Stimulated activated CD4-positive, alpha-beta T cell treated with anti-CD3 and anti-CD28 coated beads, Interleukin-2, amount 100 ng/mL, for 24 hours (primary cell): Measurements from ENCODE around the gene FXYD6.
"Not testable (repeated sequence)": the region's sequence is repeated elsewhere in the genome, so short reads cannot be mapped to it uniquely, and the experiment has no call there.

Experiments used
- DNase-seq, 2 donors: peaks; one replicate each; pipeline ENCODE4 v3.0.0-alpha.2; 2020

The FXYD6 gene

GRCh38 chr11:117868815-117869561 is 7.5 kb downstream of the FXYD6 start:
- no peak for DNase-seq

GRCh38 chr11:117868088-117868487 is 8.4 kb downstream of the FXYD6 start:
- DNase-seq = no peak

GRCh38 chr11:117866526-117866925 is 9.9 kb downstream of the FXYD6 start:
- no peak for DNase-seq

GRCh38 chr11:117865546-117865945 is 10.9 kb downstream of the FXYD6 start:
- not testable (repeated sequence) for DNase-seq

GRCh38 chr11:117863383-117863782 is 13.1 kb downstream of the FXYD6 start:
- no peak for DNase-seq

- DNase-seq = no peak
Observed at GRCh38 chr11:117862753-117863152, 13.7 kb downstream of the FXYD6 start.

GRCh38 chr11:117862019-117862725 is 14.3 kb downstream of the FXYD6 start:
- no peak for DNase-seq

GRCh38 chr11:117861151-117862018 is 15.1 kb downstream of the FXYD6 start:
- no peak for DNase-seq

GRCh38 chr11:117860139-117860538 is 16.3 kb downstream of the FXYD6 start:
- no peak for DNase-seq

- no peak for DNase-seq
Observed at GRCh38 chr11:117859488-117860112, 16.9 kb downstream of the FXYD6 start.

- no peak for DNase-seq
Observed at GRCh38 chr11:117859061-117859460, 17.4 kb downstream of the FXYD6 start.

- DNase-seq = no peak
Observed at GRCh38 chr11:117857734-117858414, 18.6 kb downstream of the FXYD6 start.

- no peak for DNase-seq
Observed at GRCh38 chr11:117855912-117856651, 20.4 kb downstream of the FXYD6 start.

- DNase-seq = no peak
Observed at GRCh38 chr11:117855186-117855845, 21.1 kb downstream of the FXYD6 start.

- no peak for DNase-seq
Observed at GRCh38 chr11:117852309-117852708, 24.1 kb downstream of the FXYD6 start.

GRCh38 chr11:117851852-117852251 is 24.6 kb downstream of the FXYD6 start:
- DNase-seq = no peak

- no peak for DNase-seq
Observed at GRCh38 chr11:117851106-117851505, 25.4 kb downstream of the FXYD6 start.

- no peak for DNase-seq
Observed at GRCh38 chr11:117849781-117850414, 26.6 kb downstream of the FXYD6 start.

- DNase-seq = peak; percentile 89 to 91
Observed at GRCh38 chr11:117843666-117844484, 32.6 kb downstream of the FXYD6 start.
